Stimulated activated CD4-positive, alpha-beta T cell treated with anti-CD3 and anti-CD28 coated beads, TNF-alpha, amount 100 ng/mL, for 1 hour (primary cell): ENCODE results near the gene HEMK1.

ENCODE experiments used
- DNase-seq, 3 donors: peaks; one replicate each; pipeline ENCODE4 v3.0.0-alpha.2; 2020; ENCODE audit warnings: low read depth in 3 of 3, low spot score in 1 of 3

Gene HEMK1

GRCh38 chr3:50599716-50600118 lies 30.4 kb downstream of the HEMK1 start:
- no peak for DNase-seq

GRCh38 chr3:50600141-50600753 lies 30.9 kb downstream of the HEMK1 start:
- DNase-seq, result no peak

GRCh38 chr3:50600841-50601591 lies 31.7 kb downstream of the HEMK1 start:
- DNase-seq, result peak in 1 of 3 donors; percentile 78

- no peak for DNase-seq
Measured at GRCh38 chr3:50602595-50603191, 33.4 kb downstream of the HEMK1 start.

- no peak for DNase-seq
Measured at GRCh38 chr3:50603261-50604109, 34.2 kb downstream of the HEMK1 start.

GRCh38 chr3:50604110-50604621 lies 34.8 kb downstream of the HEMK1 start:
- DNase-seq, result no peak

GRCh38 chr3:50604628-50605588 lies 35.6 kb downstream of the HEMK1 start:
- no peak for DNase-seq

- DNase-seq, result no peak
Measured at GRCh38 chr3:50605901-50606326, 36.6 kb downstream of the HEMK1 start.

- DNase-seq, result no peak
Measured at GRCh38 chr3:50606596-50606995, 37.3 kb downstream of the HEMK1 start.

GRCh38 chr3:50607271-50608091 lies 38.2 kb downstream of the HEMK1 start:
- DNase-seq, result no peak

GRCh38 chr3:50608278-50608677 lies 39.0 kb downstream of the HEMK1 start:
- no peak for DNase-seq

- DNase-seq, result no peak
Measured at GRCh38 chr3:50609071-50609762, 39.9 kb downstream of the HEMK1 start.

GRCh38 chr3:50609763-50610085 lies 40.4 kb downstream of the HEMK1 start:
- no peak for DNase-seq

GRCh38 chr3:50610181-50610971 lies 41.1 kb downstream of the HEMK1 start:
- no peak for DNase-seq

- no peak for DNase-seq
Measured at GRCh38 chr3:50610992-50611463, 41.7 kb downstream of the HEMK1 start.

GRCh38 chr3:50611464-50612233 lies 42.3 kb downstream of the HEMK1 start, which contains the start of gene CISH:
TSS of gene CISH (minus strand) at chr3:50611774. CDS start at chr3:50611650, 124 bp downstream.
- peak; percentile 68 to 97 (median 75) for DNase-seq
